ENCODE results near the gene ACSS1. TPM values are rescaled to one million over a fixed set of nuclear protein-coding genes. Genes with fewer than 3 reads are reported as not detected.
A peak's percentile ranks its signal among the peaks of the same experiment; 100 is the strongest.

Gene ACSS1
- total RNA-seq, 2 experiments from 2014 or later: 40.9 to 42.5 TPM

DNA sequence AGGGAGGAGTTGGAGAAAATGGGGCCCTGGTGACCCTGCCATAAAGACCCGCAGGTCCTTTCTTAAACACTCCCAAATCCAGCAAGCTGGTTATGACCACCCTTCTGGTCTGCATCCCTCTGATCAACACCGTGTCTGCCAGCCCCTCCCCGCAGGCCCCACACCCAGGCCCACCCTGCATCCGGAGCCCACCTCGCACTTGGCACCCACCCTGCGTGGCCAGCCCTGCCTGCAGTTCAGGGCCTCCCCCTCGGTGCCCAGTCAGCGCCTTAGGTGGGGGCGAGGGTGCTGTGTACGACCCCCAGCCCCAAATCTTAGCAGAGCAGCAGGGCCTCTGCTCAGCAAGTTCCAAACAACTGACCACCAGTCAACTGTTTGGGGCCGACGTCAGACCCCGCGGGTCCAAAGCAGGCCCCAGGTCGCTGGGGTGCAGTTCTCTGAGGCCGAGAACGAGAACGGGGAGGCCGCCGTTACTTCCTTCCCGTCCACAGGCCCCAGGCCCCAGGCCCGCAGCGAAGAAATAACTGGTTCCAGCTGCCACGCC is 1.2 kb downstream of the ACSS1 start:
- Mint-ChIP-seq H3K4me3 (peak overlapping the region; percentile 86), H3K27me3 (ENCODE audit: low read depth) (peaks cover 11% of the 10 kb centered on the region), H3K4me1 (ENCODE audit: low read depth) (peaks cover 50% of the 10 kb centered on the region), H3K9me3 (ENCODE audit: insufficient read depth) (no peaks in the 10 kb centered on the region), H3K27ac (peak overlapping the region; percentile 87), H3K36me3 (ENCODE audit: low read depth) (peaks cover 18% of the 10 kb centered on the region)
- POLR2A ChIA-PET: interaction anchor here (0.5 to 4.5 kb wide), 6 partner anchors 9 to 65 kb away, joined by 3 to 31 read pairs (median 4); no protein-coding TSS in a partner anchor
- CTCF ChIA-PET: interaction anchor here (1.2 to 11.2 kb wide), 2 partner anchors 12 to 63 kb away, joined by 3 to 191 read pairs; partner anchors contain the start of gene APMAP
- ATAC-seq: no peak
- DNase-seq: no peak

- Mint-ChIP-seq H3K4me1 (ENCODE audit: low read depth) (peaks cover 54% of the 10 kb centered on the region), H3K27me3 (ENCODE audit: low read depth) (peaks cover 6% of the 10 kb centered on the region), H3K27ac (peak overlapping the region; percentile 87), H3K9me3 (ENCODE audit: insufficient read depth) (no peaks in the 10 kb centered on the region), H3K36me3 (ENCODE audit: low read depth) (peaks cover 18% of the 10 kb centered on the region), H3K4me3 (peak overlapping the region; percentile 86)
- ChIA-PET CTCF (interaction anchor here (1.5 to 11.2 kb wide), 2 partner anchors 19 to 62 kb away, joined by 7 to 191 read pairs; partner anchors contain the start of gene APMAP), POLR2A (interaction anchor here (2.9 to 4.5 kb wide), 2 partner anchors 12 to 19 kb away, joined by 19 to 31 read pairs; no protein-coding TSS in a partner anchor)
- DNase-seq (no peak), ATAC-seq (no peak)
Observed at GRCh38 chr20:25055711-25056495, 2.0 kb downstream of the ACSS1 start.

DNA sequence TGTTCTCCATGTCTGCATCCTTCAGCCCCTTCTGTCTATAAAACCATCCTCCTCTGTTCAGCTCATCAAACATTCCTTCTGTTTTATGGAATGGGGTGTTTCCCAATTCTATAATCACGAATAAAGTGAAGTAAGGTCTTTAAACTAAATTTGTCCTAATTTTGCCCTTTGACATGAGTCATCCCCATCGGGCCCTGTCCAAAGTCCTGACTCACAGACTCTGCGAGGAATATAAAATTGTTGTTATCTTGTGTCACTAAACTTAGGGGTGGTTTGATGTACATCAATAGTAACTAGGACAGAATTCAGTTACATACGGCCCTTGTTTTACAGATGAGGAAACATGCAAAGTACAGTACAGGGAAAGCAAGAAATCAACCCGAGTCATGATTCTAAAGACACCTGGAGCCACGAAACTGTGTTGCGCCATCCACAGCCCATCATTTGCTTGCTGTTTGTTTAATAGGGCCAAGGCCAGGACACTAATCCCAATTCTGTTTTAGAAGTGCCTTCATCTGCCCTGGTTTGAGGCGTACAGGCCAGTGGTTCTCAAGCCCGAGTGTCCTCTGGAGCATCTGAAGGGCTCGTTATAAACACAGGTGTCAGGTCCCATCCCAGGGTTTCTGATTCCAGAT is 2.8 kb downstream of the ACSS1 start:
- ChIA-PET POLR2A (interaction anchor here (4.5 kb wide), 1 partner anchor 18 kb away, joined by 31 read pairs; no protein-coding TSS in a partner anchor), CTCF (interaction anchor here (1.4 to 11.2 kb wide), 6 partner anchors 8 to 61 kb away, joined by 5 to 191 read pairs (median 7); partner anchors contain the start of gene APMAP)
- Mint-ChIP-seq H3K4me1 (ENCODE audit: low read depth) (peaks cover 55% of the 10 kb centered on the region), H3K27ac (no peak overlapping the region), H3K27me3 (ENCODE audit: low read depth) (no peaks in the 10 kb centered on the region), H3K9me3 (ENCODE audit: insufficient read depth) (no peaks in the 10 kb centered on the region), H3K36me3 (ENCODE audit: low read depth) (peaks cover 18% of the 10 kb centered on the region), H3K4me3 (no peak overlapping the region)
- ATAC-seq (no peak), DNase-seq (no peak)

GRCh38 chr20:25054096-25054820 is 3.7 kb downstream of the ACSS1 start:
- CTCF ChIA-PET: interaction anchor here (1.4 to 2.5 kb wide), 5 partner anchors 8 to 60 kb away, joined by 5 to 7 read pairs (median 7); no protein-coding TSS in a partner anchor
- DNase-seq: no peak

GRCh38 chr20:25053255-25054031 is 4.5 kb downstream of the ACSS1 start:
- Mint-ChIP-seq H3K4me1 (ENCODE audit: low read depth) (peaks cover 55% of the 10 kb centered on the region), H3K27me3 (ENCODE audit: low read depth) (no peaks in the 10 kb centered on the region), H3K36me3 (ENCODE audit: low read depth) (peaks cover 18% of the 10 kb centered on the region), H3K9me3 (ENCODE audit: insufficient read depth) (no peaks in the 10 kb centered on the region), H3K27ac (no peak overlapping the region), H3K4me3 (no peak overlapping the region)
- CTCF ChIA-PET: interaction anchor here (1.4 to 2.5 kb wide), 4 partner anchors 9 to 60 kb away, joined by 5 to 7 read pairs (median 6); no protein-coding TSS in a partner anchor
- POLR2A ChIA-PET: no interaction called here
- no peak for ATAC-seq
- no peak for DNase-seq

More at GRCh38 chr20:25054096-25054820, 3.7 kb downstream of the ACSS1 start:
- ATAC-seq: no peak
- POLR2A ChIA-PET: interaction anchor here (0.6 kb wide), 1 partner anchor 11 kb away, joined by 3 read pairs; no protein-coding TSS in a partner anchor
- Mint-ChIP-seq H3K4me1 (ENCODE audit: low read depth) (peaks cover 57% of the 10 kb centered on the region), H3K27ac (no peak overlapping the region), H3K27me3 (ENCODE audit: low read depth) (no peaks in the 10 kb centered on the region), H3K4me3 (no peak overlapping the region), H3K36me3 (ENCODE audit: low read depth) (peaks cover 18% of the 10 kb centered on the region), H3K9me3 (ENCODE audit: insufficient read depth) (no peaks in the 10 kb centered on the region)

- ATAC-seq (no peak), DNase-seq (no peak)
- no peak overlapping the region for H3K27ac Mint-ChIP-seq
- H3K9me3 Mint-ChIP-seq (ENCODE audit: insufficient read depth): no peaks in the 10 kb centered on the region
- POLR2A ChIA-PET: no interaction called here
- no peak overlapping the region for H3K4me3 Mint-ChIP-seq
- H3K36me3 Mint-ChIP-seq (ENCODE audit: low read depth): peaks cover 18% of the 10 kb centered on the region
- peaks cover 55% of the 10 kb centered on the region for H3K4me1 Mint-ChIP-seq (ENCODE audit: low read depth)
- no peaks in the 10 kb centered on the region for H3K27me3 Mint-ChIP-seq (ENCODE audit: low read depth)
- CTCF ChIA-PET: interaction anchor here (2.5 kb wide), 1 partner anchor 10 kb away, joined by 7 read pairs; no protein-coding TSS in a partner anchor
Observed at GRCh38 chr20:25052255-25053194, 5.4 kb downstream of the ACSS1 start.

DNA sequence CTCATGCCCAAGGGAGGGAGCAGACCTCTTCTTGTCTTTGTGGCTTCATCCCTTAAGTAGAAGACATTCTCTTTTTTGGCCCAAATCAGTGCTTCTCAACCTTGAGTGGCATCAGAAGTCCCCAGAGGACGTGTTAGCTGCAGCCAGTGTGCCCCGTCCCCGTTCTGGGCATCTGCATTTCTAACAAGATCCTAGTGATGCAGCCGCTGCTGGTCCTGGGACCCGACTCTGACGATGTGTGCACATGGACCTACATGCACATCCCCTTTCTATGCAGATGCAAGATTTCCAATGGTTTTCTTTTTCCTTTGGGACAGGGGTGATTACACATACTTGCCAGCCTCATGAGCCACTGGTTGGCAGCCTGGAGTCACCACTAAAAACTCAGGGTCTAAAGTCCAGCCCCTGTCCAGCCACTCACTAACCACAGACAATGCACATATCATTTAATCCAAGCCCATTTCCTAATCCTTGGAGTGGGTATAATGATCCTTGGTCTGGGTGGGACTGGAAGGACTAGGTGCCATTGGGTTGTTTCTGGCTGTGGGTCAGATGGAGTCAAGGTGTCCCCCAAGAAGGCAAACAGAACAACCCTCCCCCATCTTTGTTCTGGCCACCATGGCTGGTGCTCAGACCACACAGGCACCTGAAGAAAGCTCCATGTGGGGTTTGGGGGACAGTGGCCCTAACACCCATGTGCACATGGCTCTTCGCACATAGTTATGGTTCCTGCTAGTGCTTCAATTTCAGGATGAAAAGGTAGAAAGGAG is 6.4 kb downstream of the ACSS1 start:
- Mint-ChIP-seq H3K9me3 (ENCODE audit: insufficient read depth) (no peaks in the 10 kb centered on the region), H3K27me3 (ENCODE audit: low read depth) (no peaks in the 10 kb centered on the region), H3K36me3 (ENCODE audit: low read depth) (peaks cover 20% of the 10 kb centered on the region), H3K27ac (no peak overlapping the region), H3K4me1 (ENCODE audit: low read depth) (peaks cover 53% of the 10 kb centered on the region), H3K4me3 (no peak overlapping the region)
- CTCF ChIA-PET: no interaction called here
- ATAC-seq (no peak), DNase-seq (no peak)
- POLR2A ChIA-PET: no interaction called here

DNA sequence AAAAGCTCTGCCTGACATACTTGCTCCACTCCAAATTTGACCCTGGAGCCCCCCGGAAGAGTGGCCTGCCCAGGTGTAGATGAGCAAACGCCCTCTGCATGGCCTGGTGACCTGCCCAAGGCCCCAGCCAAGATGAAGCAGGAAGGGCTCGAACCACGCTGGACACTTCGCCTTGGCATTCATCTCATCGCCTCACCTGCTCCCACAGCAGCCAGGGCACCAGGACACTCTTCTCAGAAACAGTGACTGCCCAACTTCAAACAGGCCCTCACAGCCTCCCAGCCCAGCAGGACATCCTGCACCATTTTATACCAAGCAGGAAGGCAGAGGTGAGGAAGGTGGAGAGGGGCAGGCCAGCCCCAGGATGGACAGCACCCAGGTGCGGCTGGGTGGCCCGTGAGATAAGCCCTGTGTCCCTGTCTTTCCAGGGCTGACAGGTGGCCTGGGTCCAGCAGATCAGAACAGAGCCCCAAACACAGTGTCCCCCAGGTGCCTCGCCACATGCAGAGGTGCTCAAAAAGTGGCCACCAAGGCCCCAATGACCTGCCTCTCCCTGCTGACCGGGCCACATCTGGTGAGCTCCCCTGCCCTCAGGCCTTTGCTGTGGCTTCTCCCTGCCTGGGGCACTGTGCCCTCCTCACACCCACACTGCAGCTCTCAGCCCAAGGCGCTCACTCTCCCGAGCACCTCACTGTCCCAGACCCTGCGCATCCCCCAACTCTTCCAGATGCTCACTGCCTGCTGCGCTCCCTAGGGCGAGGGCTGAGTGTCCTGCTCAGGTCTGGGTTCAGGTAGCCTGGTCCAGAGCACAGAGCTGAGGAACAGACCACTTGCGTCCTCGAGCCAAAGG is 7.2 kb downstream of the ACSS1 start:
- H3K4me1 Mint-ChIP-seq (ENCODE audit: low read depth): peaks cover 46% of the 10 kb centered on the region
- ATAC-seq (no peak), DNase-seq (no peak)
- ChIA-PET POLR2A (no interaction called here), CTCF (no interaction called here)
- no peak overlapping the region for H3K4me3 Mint-ChIP-seq
- no peak overlapping the region for H3K27ac Mint-ChIP-seq
- no peaks in the 10 kb centered on the region for H3K9me3 Mint-ChIP-seq (ENCODE audit: insufficient read depth)
- H3K36me3 Mint-ChIP-seq (ENCODE audit: low read depth): peaks cover 20% of the 10 kb centered on the region
- no peaks in the 10 kb centered on the region for H3K27me3 Mint-ChIP-seq (ENCODE audit: low read depth)

- H3K4me1 Mint-ChIP-seq (ENCODE audit: low read depth): peaks cover 42% of the 10 kb centered on the region
- no peaks in the 10 kb centered on the region for H3K9me3 Mint-ChIP-seq (ENCODE audit: insufficient read depth)
- H3K4me3 Mint-ChIP-seq: no peak overlapping the region
- H3K27ac Mint-ChIP-seq: no peak overlapping the region
- no peaks in the 10 kb centered on the region for H3K27me3 Mint-ChIP-seq (ENCODE audit: low read depth)
- DNase-seq: no peak
- ChIA-PET POLR2A (no interaction called here), CTCF (no interaction called here)
- ATAC-seq: no peak
- peaks cover 15% of the 10 kb centered on the region for H3K36me3 Mint-ChIP-seq (ENCODE audit: low read depth)
Observed at GRCh38 chr20:25050082-25050481, 7.9 kb downstream of the ACSS1 start.

Data from activated CD8-positive, alpha-beta T cell treated with anti-CD3 and anti-CD28 coated beads, Interleukin-2, amount 10 ng/mL, durations not matched to agents 7 days and 5 days (primary cell).